Measurements from ENCODE around the gene PLPP1. TPM values are rescaled to one million over a fixed set of nuclear protein-coding genes. Genes with fewer than 3 reads are reported as not detected.

Gene PLPP1
- total RNA-seq, 4 donors from 2014 or later = 73.1 to 116 (median 89.6) TPM

GRCh38 chr5:55570570-55570969, 35.8 kb upstream of the PLPP1 start:
- DNase-seq (ENCODE audit: low spot score in 2 of 2) = no peak
- no peak overlapping the region for H3K4me3 ChIP-seq (ENCODE audit: low read depth, poor library complexity, severe bottlenecking)
- intact Hi-C loops (cut with DNase I; ENCODE audit: low total_unique reads) = no loop called here
- WGBS, 2 donors = 85 to 87% methylated on average over 4 of the region's 4 CpGs
- TF ChIP-seq POLR2A (IDR thresholded peaks at IDR 0.05) (no peak), CTCF (IDR thresholded peaks at IDR 0.05) (no peak)

- 64 to 78% methylated on average over 2 of the region's 2 CpGs for WGBS, 2 donors
- no peak for DNase-seq (ENCODE audit: low spot score in 2 of 2)
- intact Hi-C loops (cut with DNase I; ENCODE audit: low total_unique reads) = no loop called here
- TF ChIP-seq CTCF (IDR thresholded peaks at IDR 0.05) (no peak), POLR2A (IDR thresholded peaks at IDR 0.05) (no peak)
- H3K4me3 ChIP-seq (ENCODE audit: low read depth, poor library complexity, severe bottlenecking) = no peak overlapping the region
These were observed 35.3 kb upstream of the PLPP1 start for GRCh38 chr5:55570026-55570425.

- 64 to 73% methylated on average over 3 of the region's 3 CpGs for WGBS, 2 donors
- no peak overlapping the region for H3K4me3 ChIP-seq (ENCODE audit: low read depth, poor library complexity, severe bottlenecking)
- DNase-seq (ENCODE audit: low spot score in 2 of 2) = no peak
- TF ChIP-seq CTCF (IDR thresholded peaks at IDR 0.05) = no peak
- intact Hi-C loops (cut with DNase I; ENCODE audit: low total_unique reads) = no loop called here
These were observed 34.7 kb upstream of the PLPP1 start for GRCh38 chr5:55569513-55569865.

- DNase-seq (ENCODE audit: low spot score in 2 of 2) = no peak
- intact Hi-C loops (cut with DNase I; ENCODE audit: low total_unique reads) = no loop called here
- 29 to 31% methylated on average over 15 of the region's 15 CpGs for WGBS, 2 donors
- TF ChIP-seq POLR2A (IDR thresholded peaks at IDR 0.05) (no peak), CTCF (IDR thresholded peaks at IDR 0.05) (no peak)
- H3K4me3 ChIP-seq (ENCODE audit: low read depth, poor library complexity, severe bottlenecking) = no peak overlapping the region
These were observed 34.1 kb upstream of the PLPP1 start for GRCh38 chr5:55568654-55569512.

- 51 to 59% methylated on average over 3 of the region's 3 CpGs for WGBS, 2 donors
- no peak overlapping the region for H3K4me3 ChIP-seq (ENCODE audit: low read depth, poor library complexity, severe bottlenecking)
- DNase-seq (ENCODE audit: low spot score in 2 of 2) = no peak
- intact Hi-C loops (cut with DNase I; ENCODE audit: low total_unique reads) = no loop called here
- no peak for TF ChIP-seq CTCF (IDR thresholded peaks at IDR 0.05)
- no peak for TF ChIP-seq POLR2A (IDR thresholded peaks at IDR 0.05)
These were observed 30.0 kb upstream of the PLPP1 start for GRCh38 chr5:55564721-55565120.

GRCh38 chr5:55558484-55558883, 23.7 kb upstream of the PLPP1 start:
- 91 to 96% methylated on average over 2 of the region's 2 CpGs for WGBS, 2 donors
- DNase-seq (ENCODE audit: low spot score in 2 of 2) = no peak
- no peak overlapping the region for H3K4me3 ChIP-seq (ENCODE audit: low read depth, poor library complexity, severe bottlenecking)
- intact Hi-C loops (cut with DNase I; ENCODE audit: low total_unique reads) = no loop called here
- TF ChIP-seq CTCF (IDR thresholded peaks at IDR 0.05) (no peak), POLR2A (IDR thresholded peaks at IDR 0.05) (no peak)
